OCI-LY1 (cell line): ENCODE measurements around the gene ERN1.

Source experiments
- EZH2 ChIP-seq: fragments of 200-600 bp; sonication (generic), shearing (Covaris generic); IDR thresholded peaks from 2 replicates; pipeline ENCODE4 v1.8.0; 2017; ENCODE audit warnings: borderline replicate concordance, mixed run types, mild to moderate bottlenecking, antibody characterized with exemption, low read length, moderate library complexity, mixed read lengths
- TF ChIP-seq, protein P1 (sequence below): fragments of 200-600 bp; sonication (generic), shearing (Covaris generic); IDR thresholded peaks from 2 replicates; pipeline ENCODE4 v1.5.1; 2017; ENCODE audit warnings: mild to moderate bottlenecking, antibody characterized with exemption, low read length, moderate library complexity, mixed read lengths

DNA sequence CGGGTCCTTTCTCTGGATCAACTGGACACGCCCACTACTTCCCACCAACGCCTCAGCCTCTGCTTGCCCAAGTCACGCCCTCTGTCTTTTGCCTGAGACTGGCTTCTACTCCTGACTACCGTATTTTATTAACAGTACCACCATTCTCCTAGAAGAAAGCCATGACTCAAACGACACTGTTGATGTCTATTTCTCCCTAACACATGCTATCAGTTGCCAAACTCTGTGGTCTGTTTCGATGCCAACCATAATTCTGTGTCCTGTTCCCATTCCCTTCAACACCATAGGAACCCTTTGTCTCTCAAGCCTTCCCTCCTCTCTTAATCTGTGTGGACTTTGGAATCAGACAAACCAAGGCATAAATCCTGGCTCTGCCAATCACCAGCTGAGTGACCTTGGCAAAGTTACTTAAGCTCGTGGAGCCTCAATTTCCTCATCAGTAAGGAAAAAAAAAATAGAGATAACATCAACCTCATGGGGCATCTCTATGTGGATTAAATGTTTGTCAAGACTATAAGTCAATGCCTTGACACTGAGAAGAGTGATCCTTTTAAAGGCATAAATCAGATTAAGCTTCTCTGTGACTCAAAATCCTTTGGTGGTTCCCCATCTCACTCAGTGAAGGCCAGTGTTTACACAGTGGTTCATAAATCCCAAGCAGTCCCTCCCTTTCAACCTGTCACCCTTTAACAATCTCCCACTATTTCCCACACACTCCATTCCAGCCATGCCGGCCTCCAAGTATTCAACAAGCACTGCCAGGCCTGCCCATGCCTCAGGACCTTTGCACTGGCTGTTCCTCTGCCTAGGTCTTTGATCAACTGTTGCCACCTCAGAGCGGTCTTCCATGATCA is 45.6 kb downstream of the ERN1 start:
- TF ChIP-seq, protein P1, sequence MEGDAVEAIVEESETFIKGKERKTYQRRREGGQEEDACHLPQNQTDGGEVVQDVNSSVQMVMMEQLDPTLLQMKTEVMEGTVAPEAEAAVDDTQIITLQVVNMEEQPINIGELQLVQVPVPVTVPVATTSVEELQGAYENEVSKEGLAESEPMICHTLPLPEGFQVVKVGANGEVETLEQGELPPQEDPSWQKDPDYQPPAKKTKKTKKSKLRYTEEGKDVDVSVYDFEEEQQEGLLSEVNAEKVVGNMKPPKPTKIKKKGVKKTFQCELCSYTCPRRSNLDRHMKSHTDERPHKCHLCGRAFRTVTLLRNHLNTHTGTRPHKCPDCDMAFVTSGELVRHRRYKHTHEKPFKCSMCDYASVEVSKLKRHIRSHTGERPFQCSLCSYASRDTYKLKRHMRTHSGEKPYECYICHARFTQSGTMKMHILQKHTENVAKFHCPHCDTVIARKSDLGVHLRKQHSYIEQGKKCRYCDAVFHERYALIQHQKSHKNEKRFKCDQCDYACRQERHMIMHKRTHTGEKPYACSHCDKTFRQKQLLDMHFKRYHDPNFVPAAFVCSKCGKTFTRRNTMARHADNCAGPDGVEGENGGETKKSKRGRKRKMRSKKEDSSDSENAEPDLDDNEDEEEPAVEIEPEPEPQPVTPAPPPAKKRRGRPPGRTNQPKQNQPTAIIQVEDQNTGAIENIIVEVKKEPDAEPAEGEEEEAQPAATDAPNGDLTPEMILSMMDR: no peak
- no peak for TF ChIP-seq EZH2
